Neuronal stem cell (in vitro differentiated cells): ENCODE data around the gene OPN1SW.

Source experiments
- DNase-seq: peaks from one replicate; pipeline ENCODE4 v3.0.0-alpha.2; 2013; ENCODE audit warnings: low spot score
- H2AFZ ChIP-seq: one replicate; pipeline ENCODE4 v1.6.1; 2013; ENCODE audit warnings: mild to moderate bottlenecking, low read length, inconsistent platforms
- H2AK5ac ChIP-seq: 2 replicates; pipeline ENCODE4 v1.6.1; 2013; ENCODE audit warnings: low read depth, mild to moderate bottlenecking, inconsistent platforms, low read length, moderate library complexity, mixed read lengths
- H2BK120ac ChIP-seq: 2 replicates; pipeline ENCODE4 v1.6.1; 2013; ENCODE audit warnings: low read depth, mild to moderate bottlenecking, inconsistent platforms, low read length, moderate library complexity, mixed read lengths
- H2BK12ac ChIP-seq: one replicate; pipeline ENCODE4 v1.6.1; 2013; ENCODE audit warnings: low read length, inconsistent platforms
- H2BK15ac ChIP-seq: 2 replicates; pipeline ENCODE4 v1.6.1; 2013; ENCODE audit warnings: mild to moderate bottlenecking, low read length, inconsistent platforms, mixed read lengths
- H2BK5ac ChIP-seq: one replicate; pipeline ENCODE4 v1.6.1; 2013; ENCODE audit warnings: inconsistent platforms, mild to moderate bottlenecking, low read length, moderate library complexity
- H3K14ac ChIP-seq: one replicate; pipeline ENCODE4 v1.6.1; 2013; ENCODE audit warnings: low read length, inconsistent platforms
- H3K18ac ChIP-seq: 2 replicates; pipeline ENCODE4 v1.6.1; 2013; ENCODE audit warnings: low read length, inconsistent platforms
- H3K23ac ChIP-seq: 2 replicates; pipeline ENCODE4 v1.6.1; 2013; ENCODE audit warnings: low read depth, mild to moderate bottlenecking, mixed read lengths, low read length, inconsistent platforms; ENCODE audit not compliant: poor library complexity
- H3K27ac ChIP-seq: replicated peaks from 3 replicates; pipeline ENCODE4 v1.5.1; 2013; ENCODE audit warnings: low read length, inconsistent platforms
- H3K27me3 ChIP-seq, 3 experiments: 2 replicates each; pipeline ENCODE4 v1.6.1; 2013; ENCODE audit warnings: low read length in 3 of 3, mild to moderate bottlenecking in 2 of 3, inconsistent platforms in 1 of 3, low read depth in 1 of 3, mixed read lengths in 1 of 3, moderate library complexity in 1 of 3; ENCODE audit not compliant: control insufficient read depth in 3 of 3, insufficient read depth in 3 of 3
- H3K36me3 ChIP-seq, 2 donors: replicated peaks in 1 of 2; 2 replicates each; pipeline ENCODE4 v1.6.1; 2013; ENCODE audit warnings: low read length in 2 of 2; ENCODE audit not compliant: control insufficient read depth in 2 of 2, insufficient read depth in 2 of 2
- H3K4ac ChIP-seq: 2 replicates; pipeline ENCODE4 v1.6.1; 2013; ENCODE audit warnings: inconsistent platforms, mild to moderate bottlenecking, low read length, moderate library complexity
- H3K4me1 ChIP-seq, 2 donors: 1 replicate in 1 of 2; 2 replicates in 1 of 2; pipeline ENCODE4 v1.6.1; 2013; ENCODE audit warnings: low read length in 2 of 2, low read depth in 1 of 2; ENCODE audit not compliant: control insufficient read depth in 2 of 2, insufficient read depth in 1 of 2
- H3K4me2 ChIP-seq: one replicate; pipeline ENCODE4 v1.6.1; 2013; ENCODE audit warnings: mild to moderate bottlenecking, low read length, inconsistent platforms; ENCODE audit not compliant: insufficient read depth, poor library complexity, severe bottlenecking
- H3K4me3 ChIP-seq, 2 donors: 2 replicates each; pipeline ENCODE4 v1.5.1; 2013; ENCODE audit warnings: low read length in 2 of 2, mild to moderate bottlenecking in 2 of 2, inconsistent platforms in 1 of 2, moderate library complexity in 1 of 2
- H3K79me1 ChIP-seq: one replicate; pipeline ENCODE4 v1.6.1; 2013; ENCODE audit warnings: low read depth, mild to moderate bottlenecking, inconsistent platforms, low read length, moderate library complexity
- H3K9ac ChIP-seq: one replicate; pipeline ENCODE4 v1.6.1; 2013; ENCODE audit warnings: mild to moderate bottlenecking, low read depth, low read length, inconsistent platforms; ENCODE audit not compliant: poor library complexity
- H3K9me3 ChIP-seq, 2 donors: replicated peaks in 1 of 2; 2 replicates each; pipeline versions ENCODE3 to v1.6.1; 2013; ENCODE audit warnings: low read length in 2 of 2, mild to moderate bottlenecking in 2 of 2, inconsistent platforms in 1 of 2, low read depth in 1 of 2, mixed read lengths in 1 of 2, moderate library complexity in 1 of 2; ENCODE audit not compliant: control insufficient read depth in 2 of 2, insufficient read depth in 1 of 2
- H4K8ac ChIP-seq: one replicate; pipeline ENCODE4 v1.6.1; 2013; ENCODE audit warnings: low read depth, mild to moderate bottlenecking, inconsistent platforms, low read length, moderate library complexity
- H4K91ac ChIP-seq: one replicate; pipeline ENCODE4 v1.6.1; 2013; ENCODE audit warnings: low read length, low read depth, mild to moderate bottlenecking, inconsistent platforms; ENCODE audit not compliant: poor library complexity
- WGBS, 2 donors: extraction: QIAGEN DNeasy Blood & Tissue Kit; methylation state at CpG; one replicate each; pipeline ENCODE4 v1.1.7; 2013; ENCODE audit warnings: missing lambda C conversion rate in 2 of 2, mixed read lengths in 1 of 2; ENCODE audit not compliant: insufficient read length in 2 of 2, insufficient replicate concordance in 1 of 2; ENCODE audit errors: extremely low coverage in 2 of 2; 5-methylcytosine and 5-hydroxymethylcytosine counted together

The OPN1SW gene

DNA sequence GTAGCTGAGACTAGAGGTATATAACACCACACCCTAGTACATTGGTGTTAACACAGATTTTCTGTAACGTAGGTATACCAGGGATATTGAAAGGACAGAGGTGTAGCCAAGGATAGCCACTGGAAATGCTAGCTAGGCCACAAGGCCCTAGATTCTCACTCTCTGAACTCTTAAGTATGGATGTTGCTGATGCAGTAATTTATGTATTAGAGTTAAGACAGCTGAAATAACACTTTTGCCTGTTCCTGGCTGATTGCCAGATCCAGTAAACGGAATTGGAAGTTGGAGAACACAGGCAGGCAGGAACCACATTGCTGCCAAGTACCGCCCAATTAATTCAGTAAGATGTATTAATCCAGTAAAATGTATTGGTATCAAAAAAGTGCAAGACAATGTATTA, 34.6 kb downstream of the OPN1SW start:
- no peak overlapping the region for H3K27ac ChIP-seq
- H2BK15ac ChIP-seq, result no peak overlapping the region
- H3K18ac ChIP-seq, result no peak overlapping the region
- H3K4me2 ChIP-seq, result no peak overlapping the region
- no peak overlapping the region for H3K4me3 ChIP-seq
- H2BK5ac ChIP-seq, result no peak overlapping the region
- DNase-seq, result no peak
- H3K23ac ChIP-seq, result no peak overlapping the region
- H2BK120ac ChIP-seq, result no peak overlapping the region
- no peak overlapping the region for H3K14ac ChIP-seq
- H2AFZ ChIP-seq, result no peak overlapping the region
- H3K9me3 ChIP-seq, result no peaks in the 10 kb centered on the region
- H2AK5ac ChIP-seq, result no peak overlapping the region
- no peak overlapping the region for H3K9ac ChIP-seq
- no peaks in the 10 kb centered on the region for H3K27me3 ChIP-seq
- H2BK12ac ChIP-seq, result no peak overlapping the region
- H4K8ac ChIP-seq, result no peak overlapping the region
- no peak overlapping the region for H3K4ac ChIP-seq
- no CpG with 5 or more reads among the region's 3 CpGs for WGBS, 2 donors
- H3K4me1 ChIP-seq, result peaks cover 4 to 6% of the 10 kb centered on the region in 2 donors
- H3K79me1 ChIP-seq, result peaks cover 3% of the 10 kb centered on the region
- H3K36me3 ChIP-seq, result peaks cover 0 to 32% of the 10 kb centered on the region in 2 donors
- no peak overlapping the region for H4K91ac ChIP-seq

- Histone ChIP-seq H2BK5ac (peak overlapping the region; percentile 40), H2BK120ac (no peak overlapping the region), H3K4me3 (peak overlapping the region; percentile 91 to 94), H3K4ac (no peak overlapping the region), H3K79me1 (peaks cover 1% of the 10 kb centered on the region), H3K23ac (no peak overlapping the region), H2AFZ (peak overlapping the region; percentile 84), H2BK12ac (no peak overlapping the region), H3K18ac (no peak overlapping the region), H3K27me3 (peaks cover 0 to 2% (median 0%) of the 10 kb centered on the region in 3 experiments), H3K14ac (no peak overlapping the region), H2BK15ac (no peak overlapping the region), H3K4me2 (peak overlapping the region; percentile 68), H3K9ac (no peak overlapping the region), H3K4me1 (peaks cover 4 to 6% of the 10 kb centered on the region in 2 donors), H3K9me3 (no peaks in the 10 kb centered on the region), H2AK5ac (no peak overlapping the region), H3K27ac (no peak overlapping the region), H3K36me3 (peaks cover 0 to 32% of the 10 kb centered on the region in 2 donors), H4K8ac (no peak overlapping the region), H4K91ac (no peak overlapping the region)
- WGBS, 2 donors, result no CpG with 5 or more reads among the region's 13 CpGs
- DNase-seq, result no peak
Observed at GRCh38 chr7:128739990-128740682, 35.5 kb downstream of the OPN1SW start.

DNA sequence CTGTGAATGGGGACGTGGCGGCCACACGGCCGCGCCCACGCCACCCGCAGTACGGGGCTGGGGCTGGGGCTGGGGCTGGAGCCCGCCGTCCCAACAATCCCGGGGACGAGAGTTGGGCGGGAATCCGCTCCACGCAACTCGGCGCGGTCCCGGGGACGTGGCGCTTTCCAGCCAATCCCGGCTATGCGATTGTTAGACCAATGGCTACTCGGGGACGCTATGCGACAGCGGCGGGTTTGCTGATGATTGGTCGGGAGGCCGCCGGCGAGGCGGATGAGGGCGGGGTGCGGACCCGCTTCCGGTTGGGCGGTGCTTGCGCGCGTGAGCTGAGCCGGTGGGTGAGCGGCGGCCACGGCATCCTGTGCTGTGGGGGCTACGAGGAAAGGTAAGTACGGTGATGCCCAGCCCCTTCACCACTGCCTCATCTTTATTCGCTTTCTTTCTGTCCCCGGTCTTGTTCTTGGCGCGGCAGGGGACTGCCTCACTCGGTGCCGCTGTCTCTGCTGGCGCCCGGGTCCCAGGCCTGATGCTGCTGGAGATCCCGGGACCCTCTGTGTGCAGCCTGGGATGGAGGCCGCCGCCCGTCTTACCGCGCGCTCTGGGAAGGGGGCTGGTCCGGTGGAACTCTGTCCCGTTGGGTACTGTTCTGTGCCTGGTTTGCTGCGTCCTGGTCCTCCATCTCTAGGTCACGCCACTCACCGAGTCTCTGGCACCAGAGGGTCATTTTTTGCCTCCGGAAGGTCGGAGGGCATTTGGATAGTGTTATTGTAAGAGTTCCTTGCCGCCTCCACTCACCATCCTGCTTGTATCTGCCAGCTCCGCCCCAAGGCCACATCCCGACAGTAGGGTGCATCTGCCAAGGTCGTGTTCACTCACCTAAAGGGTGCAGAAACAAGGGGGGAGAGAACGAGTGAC, 36.3 kb downstream of the OPN1SW start, which contains the start of gene CALU:
Gene CALU (plus strand): TSS at position 312 of the 915 bp plus-strand sequence. CDS start 9,225 bp downstream, outside the sequence.
- peak within 1 kb of the TSS; percentile 84 for H2AFZ ChIP-seq
- peak within 1 kb of the TSS; percentile 88 for H3K18ac ChIP-seq
- peak within 1 kb of the TSS; percentile 97 for H3K9ac ChIP-seq
- peak within 1 kb of the TSS; percentile 91 to 94 for H3K4me3 ChIP-seq
- H3K36me3 ChIP-seq, result peaks cover 0 to 26% of the 10 kb centered on the region in 2 donors
- H3K79me1 ChIP-seq, result peaks cover 1% of the 10 kb centered on the region
- peak within 1 kb of the TSS; percentile 68 for H3K4me2 ChIP-seq
- no peak within 1 kb of the TSS for H2BK15ac ChIP-seq
- no peak within 1 kb of the TSS for H3K4ac ChIP-seq
- peak within 1 kb of the TSS; percentile 40 for H2BK5ac ChIP-seq
- H2BK12ac ChIP-seq, result no peak within 1 kb of the TSS
- WGBS, 2 donors, result no CpG with 5 or more reads among the region's 74 CpGs
- no peaks in the 10 kb centered on the region for H3K9me3 ChIP-seq
- DNase-seq, result peak; percentile 90
- H3K27me3 ChIP-seq, result peaks cover 0 to 2% (median 0%) of the 10 kb centered on the region in 3 experiments
- H3K27ac ChIP-seq, result peak within 1 kb of the TSS; percentile 76
- H2AK5ac ChIP-seq, result peak within 1 kb of the TSS; percentile 21
- H3K4me1 ChIP-seq, result peaks cover 4 to 6% of the 10 kb centered on the region in 2 donors
- H4K91ac ChIP-seq, result no peak within 1 kb of the TSS
- no peak within 1 kb of the TSS for H2BK120ac ChIP-seq
- no peak within 1 kb of the TSS for H3K14ac ChIP-seq
- no peak within 1 kb of the TSS for H4K8ac ChIP-seq
- peak within 1 kb of the TSS; percentile 98 for H3K23ac ChIP-seq
